K562 (cell line): ENCODE data around the gene SLC7A6OS. TPM values are rescaled to one million over a fixed set of nuclear protein-coding genes. Genes with fewer than 3 reads are reported as not detected.

Experiments used
- GTF3C2 ChIP-seq: IDR thresholded peaks from 3 replicates; pipeline ENCODE4 v1.6.1; 2011; ENCODE audit warnings: borderline replicate concordance, mild to moderate bottlenecking, moderate library complexity; ENCODE audit not compliant: insufficient read length; ENCODE audit errors: extremely low read depth
- KAT8 ChIP-seq: fragments of 450-650 bp; IDR thresholded peaks from 2 replicates; pipeline ENCODE4 v1.6.1; 2016; ENCODE audit warnings: low read depth, mild to moderate bottlenecking
- RAD21 ChIP-seq, 2 experiments: fragments of 250-450 bp in 1 of 2; fragments of 450-650 bp in 1 of 2; sonication (Bioruptor Pico) in 1 of 2; formaldehyde crosslinking in 1 of 2; IDR thresholded peaks in 1 of 2; conservative IDR thresholded peaks in 1 of 2; 2 replicates each; pipeline versions ENCODE4 v1.4.0 to v1.8.0; 2020 to 2022; ENCODE audit warnings: mild to moderate bottlenecking in 2 of 2, moderate library complexity in 1 of 2
- XRCC5 ChIP-seq: fragments of 200-400 bp; formaldehyde crosslinking; IDR thresholded peaks from 2 replicates; pipeline ENCODE4 v1.6.1; 2017; ENCODE audit warnings: low read depth, mild to moderate bottlenecking, low read length
- ZNF395 ChIP-seq: fragments of 200-800 bp; sonication (Bioruptor generic); IDR thresholded peaks from 2 replicates; pipeline ENCODE4 v1.6.1; 2017; ENCODE audit warnings: missing genetic modification characterization, missing compliant biosample characterization
- polyA plus RNA-seq, 8 experiments: library from polyadenylated mRNA; depleted of rRNA in 4 of 8; stranded (reverse) in 5 of 8; unstranded in 3 of 8; fragments of >200 nt; fragmentation: Nextera tagmentation in 2 of 8; fragmentation: Illumina TruSeq in 1 of 8; extraction: Ambion mirVana in 2 of 8; extraction: Trizol in 1 of 8; gene quantifications; 2 replicates each; pipeline versions ENCODE4 v1.2.1 to v1.2.3, GENCODE V29; 2011 to 2014; ENCODE audit warnings: inconsistent platforms in 1 of 8, missing spikeins in 1 of 8
- small RNA-seq: library from RNA; depleted of rRNA; stranded (forward); fragments of <200 nt; gene quantifications from one replicate; pipeline ENCODE3, GENCODE V24; 2014
- total RNA-seq, 7 experiments: library from RNA; depleted of rRNA in 6 of 7; stranded (reverse); fragments of >200 nt in 6 of 7; fragmentation: Illumina TruSeq in 2 of 7; extraction: Trizol in 2 of 7; gene quantifications; 2 replicates each; pipeline versions ENCODE4 v1.2.1 to v1.2.3, GENCODE V29; 2011 to 2021; ENCODE audit warnings: low replicate concordance in 1 of 7

SLC7A6OS gene
- total and polyA plus RNA-seq, 9 of the 15 experiments (the other 6 are each of a cell fraction or from before 2014, with no cell fraction given), result 2.7 to 23.6 (median 17.2) TPM

- TF ChIP-seq GTF3C2, result no peak
- TF ChIP-seq KAT8, result no peak
- no peak for TF ChIP-seq RAD21 (CRISPR knock-in tag; conservative IDR thresholded peaks at IDR 0.05 in 1 of 2, IDR thresholded peaks at IDR 0.05 in 1 of 2)
- no peak for TF ChIP-seq XRCC5
- no peak for TF ChIP-seq ZNF395
Observed at GRCh38 chr16:68249371-68249770, 61.4 kb downstream of the SLC7A6OS start (continued).

Small RNAs within 50 kb of the gene (small RNA-seq; reads per million reads assigned to genes)
- gene RNU4-30P (not detected), gene RNU6-1262P (not detected)

Other genes with a start within 250 kb of the SLC7A6OS start
- gene NFATC3, start 225.6 kb downstream of the SLC7A6OS start, total RNA-seq (2014; rRNA removed), result 58.1 and 61.4 TPM in 2 replicates
- gene NFATC3, start 225.6 kb downstream of the SLC7A6OS start, total RNA-seq (2014; rRNA removed; fragmentation: Illumina TruSeq; extraction: Trizol), result 56.9 and 65.9 TPM in 2 replicates
- 56.8 and 59.4 TPM in 2 replicates for gene NFATC3, start 225.6 kb downstream of the SLC7A6OS start, total RNA-seq (2015; rRNA removed; fragmentation: Illumina TruSeq; extraction: Trizol)
- 86.7 and 98.4 TPM in 2 replicates for gene NFATC3, start 225.6 kb downstream of the SLC7A6OS start, total RNA-seq (2021)
- gene NFATC3, start 225.6 kb downstream of the SLC7A6OS start, polyA plus RNA-seq (2011; rRNA removed), result 70.7 and 96.9 TPM in 2 replicates
- gene NFATC3, start 225.6 kb downstream of the SLC7A6OS start, polyA plus RNA-seq (2014; fragmentation: Illumina TruSeq; extraction: Trizol), result 55.3 and 63.6 TPM in 2 replicates
- 10 to 100 TPM; 15.7 to 19.1 TPM for gene NFATC3, start 225.6 kb downstream of the SLC7A6OS start, polyA plus RNA-seq (2014; fragmentation: Nextera tagmentation; extraction: Ambion mirVana)
- gene NFATC3, start 225.6 kb downstream of the SLC7A6OS start, polyA plus RNA-seq (2014; rRNA removed), result 47.3 and 54.8 TPM in 2 replicates
- gene ESRP2, start 74.8 kb downstream of the SLC7A6OS start, total RNA-seq (2014; rRNA removed), result 0.05 TPM in 1 of 2 replicates, not detected in the other
- gene ESRP2, start 74.8 kb downstream of the SLC7A6OS start, total RNA-seq (2014; rRNA removed; fragmentation: Illumina TruSeq; extraction: Trizol), result not detected in 2 replicates
- gene ESRP2, start 74.8 kb downstream of the SLC7A6OS start, total RNA-seq (2015; rRNA removed; fragmentation: Illumina TruSeq; extraction: Trizol), result not detected in 2 replicates
- gene ESRP2, start 74.8 kb downstream of the SLC7A6OS start, total RNA-seq (2021), result 0.07 and 0.36 TPM in 2 replicates
- 0.09 TPM in 1 of 2 replicates, not detected in the other for gene ESRP2, start 74.8 kb downstream of the SLC7A6OS start, polyA plus RNA-seq (2011; rRNA removed)
- not detected in 2 replicates for gene ESRP2, start 74.8 kb downstream of the SLC7A6OS start, polyA plus RNA-seq (2014; fragmentation: Illumina TruSeq; extraction: Trizol)
- under 1 TPM in 1 of 2 experiments, not detected in 1; 0.15 TPM for gene ESRP2, start 74.8 kb downstream of the SLC7A6OS start, polyA plus RNA-seq (2014; fragmentation: Nextera tagmentation; extraction: Ambion mirVana)
- gene ESRP2, start 74.8 kb downstream of the SLC7A6OS start, polyA plus RNA-seq (2014; rRNA removed), result not detected in 2 replicates
- 7.5 and 8.9 TPM in 2 replicates for gene PLA2G15, start 65.6 kb downstream of the SLC7A6OS start, total RNA-seq (2014; rRNA removed)
- 3.1 and 4.6 TPM in 2 replicates for gene PLA2G15, start 65.6 kb downstream of the SLC7A6OS start, total RNA-seq (2014; rRNA removed; fragmentation: Illumina TruSeq; extraction: Trizol)
- gene PLA2G15, start 65.6 kb downstream of the SLC7A6OS start, total RNA-seq (2015; rRNA removed; fragmentation: Illumina TruSeq; extraction: Trizol), result 4.8 and 5.0 TPM in 2 replicates
- gene PLA2G15, start 65.6 kb downstream of the SLC7A6OS start, total RNA-seq (2021), result 8.6 and 9.1 TPM in 2 replicates
- 7.6 and 11.8 TPM in 2 replicates for gene PLA2G15, start 65.6 kb downstream of the SLC7A6OS start, polyA plus RNA-seq (2011; rRNA removed)
- 4.0 and 5.9 TPM in 2 replicates for gene PLA2G15, start 65.6 kb downstream of the SLC7A6OS start, polyA plus RNA-seq (2014; fragmentation: Illumina TruSeq; extraction: Trizol)
- gene PLA2G15, start 65.6 kb downstream of the SLC7A6OS start, polyA plus RNA-seq (2014; fragmentation: Nextera tagmentation; extraction: Ambion mirVana), result 1 to 10 TPM in 1 of 2 experiments, under 1 TPM in 1; 0.42 to 1.1 TPM
- 6.1 and 6.6 TPM in 2 replicates for gene PLA2G15, start 65.6 kb downstream of the SLC7A6OS start, polyA plus RNA-seq (2014; rRNA removed)
- gene SLC7A6, start 46.4 kb downstream of the SLC7A6OS start, total RNA-seq (2014; rRNA removed), result 18.8 and 26.2 TPM in 2 replicates
- 29.8 and 33.6 TPM in 2 replicates for gene SLC7A6, start 46.4 kb downstream of the SLC7A6OS start, total RNA-seq (2014; rRNA removed; fragmentation: Illumina TruSeq; extraction: Trizol)
- 27.7 and 28.7 TPM in 2 replicates for gene SLC7A6, start 46.4 kb downstream of the SLC7A6OS start, total RNA-seq (2015; rRNA removed; fragmentation: Illumina TruSeq; extraction: Trizol)
- 58.0 and 59.8 TPM in 2 replicates for gene SLC7A6, start 46.4 kb downstream of the SLC7A6OS start, total RNA-seq (2021)
- gene SLC7A6, start 46.4 kb downstream of the SLC7A6OS start, polyA plus RNA-seq (2011; rRNA removed), result 55.7 and 60.1 TPM in 2 replicates
- 51.9 and 53.3 TPM in 2 replicates for gene SLC7A6, start 46.4 kb downstream of the SLC7A6OS start, polyA plus RNA-seq (2014; fragmentation: Illumina TruSeq; extraction: Trizol)
- gene SLC7A6, start 46.4 kb downstream of the SLC7A6OS start, polyA plus RNA-seq (2014; fragmentation: Nextera tagmentation; extraction: Ambion mirVana), result 10 to 100 TPM; 12.6 to 12.8 TPM
- 38.6 and 44.6 TPM in 2 replicates for gene SLC7A6, start 46.4 kb downstream of the SLC7A6OS start, polyA plus RNA-seq (2014; rRNA removed)
- gene PRMT7, start 73 bp upstream of the SLC7A6OS start, total RNA-seq (2014; rRNA removed), result 78.3 and 90.2 TPM in 2 replicates
- 48.0 and 56.7 TPM in 2 replicates for gene PRMT7, start 73 bp upstream of the SLC7A6OS start, total RNA-seq (2014; rRNA removed; fragmentation: Illumina TruSeq; extraction: Trizol)
- gene PRMT7, start 73 bp upstream of the SLC7A6OS start, total RNA-seq (2015; rRNA removed; fragmentation: Illumina TruSeq; extraction: Trizol), result 69.7 and 73.1 TPM in 2 replicates
- 78.6 and 79.4 TPM in 2 replicates for gene PRMT7, start 73 bp upstream of the SLC7A6OS start, total RNA-seq (2021)
- gene PRMT7, start 73 bp upstream of the SLC7A6OS start, polyA plus RNA-seq (2011; rRNA removed), result 69.9 and 74.1 TPM in 2 replicates
- gene PRMT7, start 73 bp upstream of the SLC7A6OS start, polyA plus RNA-seq (2014; fragmentation: Illumina TruSeq; extraction: Trizol), result 66.6 and 85.9 TPM in 2 replicates
- 10 to 100 TPM in 1 of 2 experiments, 1 to 10 TPM in 1; 6.4 to 12.6 TPM for gene PRMT7, start 73 bp upstream of the SLC7A6OS start, polyA plus RNA-seq (2014; fragmentation: Nextera tagmentation; extraction: Ambion mirVana)
- 83.7 and 88.8 TPM in 2 replicates for gene PRMT7, start 73 bp upstream of the SLC7A6OS start, polyA plus RNA-seq (2014; rRNA removed)
- 0.64 and 1.2 TPM in 2 replicates for gene SMPD3, start 137.6 kb upstream of the SLC7A6OS start, total RNA-seq (2014; rRNA removed)
- gene SMPD3, start 137.6 kb upstream of the SLC7A6OS start, total RNA-seq (2014; rRNA removed; fragmentation: Illumina TruSeq; extraction: Trizol), result 0.11 TPM in 1 of 2 replicates, not detected in the other
- 0.23 and 0.72 TPM in 2 replicates for gene SMPD3, start 137.6 kb upstream of the SLC7A6OS start, total RNA-seq (2015; rRNA removed; fragmentation: Illumina TruSeq; extraction: Trizol)
- gene SMPD3, start 137.6 kb upstream of the SLC7A6OS start, total RNA-seq (2021), result 0.94 and 1.2 TPM in 2 replicates
- 0.12 and 0.18 TPM in 2 replicates for gene SMPD3, start 137.6 kb upstream of the SLC7A6OS start, polyA plus RNA-seq (2011; rRNA removed)
- gene SMPD3, start 137.6 kb upstream of the SLC7A6OS start, polyA plus RNA-seq (2014; fragmentation: Illumina TruSeq; extraction: Trizol), result 0.12 and 1.00 TPM in 2 replicates
- under 1 TPM; 0.03 to 0.08 TPM for gene SMPD3, start 137.6 kb upstream of the SLC7A6OS start, polyA plus RNA-seq (2014; fragmentation: Nextera tagmentation; extraction: Ambion mirVana)
- 0.19 and 0.42 TPM in 2 replicates for gene SMPD3, start 137.6 kb upstream of the SLC7A6OS start, polyA plus RNA-seq (2014; rRNA removed)
- 2.0 and 2.7 TPM in 2 replicates for gene ZFP90, start 228.3 kb upstream of the SLC7A6OS start, total RNA-seq (2014; rRNA removed)
- gene ZFP90, start 228.3 kb upstream of the SLC7A6OS start, total RNA-seq (2014; rRNA removed; fragmentation: Illumina TruSeq; extraction: Trizol), result 2.4 and 3.0 TPM in 2 replicates
- 1.8 and 2.6 TPM in 2 replicates for gene ZFP90, start 228.3 kb upstream of the SLC7A6OS start, total RNA-seq (2015; rRNA removed; fragmentation: Illumina TruSeq; extraction: Trizol)
- gene ZFP90, start 228.3 kb upstream of the SLC7A6OS start, total RNA-seq (2021), result 2.4 and 2.9 TPM in 2 replicates
- 1.2 and 1.7 TPM in 2 replicates for gene ZFP90, start 228.3 kb upstream of the SLC7A6OS start, polyA plus RNA-seq (2011; rRNA removed)
- 2.4 and 2.7 TPM in 2 replicates for gene ZFP90, start 228.3 kb upstream of the SLC7A6OS start, polyA plus RNA-seq (2014; fragmentation: Illumina TruSeq; extraction: Trizol)
- under 1 TPM; 0.66 to 0.78 TPM for gene ZFP90, start 228.3 kb upstream of the SLC7A6OS start, polyA plus RNA-seq (2014; fragmentation: Nextera tagmentation; extraction: Ambion mirVana)
- gene ZFP90, start 228.3 kb upstream of the SLC7A6OS start, polyA plus RNA-seq (2014; rRNA removed), result 2.3 and 5.7 TPM in 2 replicates